Measurements from ENCODE around the gene NEUROD6.

The NEUROD6 gene

GRCh38 chr7:31333291-31333690 is 7.2 kb downstream of the NEUROD6 start:
- no peak for DNase-seq (ENCODE audit: low read depth, low spot score)

DNA sequence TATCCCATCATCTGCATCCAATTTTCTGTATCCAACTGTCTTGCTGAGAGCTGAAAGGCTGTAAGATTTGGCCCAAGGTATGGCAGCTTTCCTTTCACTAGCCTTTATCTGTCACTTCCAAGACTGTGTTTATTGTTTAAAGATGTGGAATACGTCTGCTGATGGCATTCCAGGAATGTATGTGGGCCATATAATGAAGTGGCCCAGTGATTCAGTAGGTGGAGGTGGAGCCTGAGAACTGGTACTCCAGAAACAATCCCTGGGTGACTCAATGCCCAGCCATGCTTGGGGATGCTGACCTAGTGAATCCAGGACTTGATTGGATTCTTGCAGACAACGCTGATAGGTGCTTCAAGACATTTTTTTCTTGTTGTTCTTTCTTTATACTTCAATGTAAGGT is 13.5 kb downstream of the NEUROD6 start:
- no peak for DNase-seq (ENCODE audit: low read depth, low spot score)

DNA sequence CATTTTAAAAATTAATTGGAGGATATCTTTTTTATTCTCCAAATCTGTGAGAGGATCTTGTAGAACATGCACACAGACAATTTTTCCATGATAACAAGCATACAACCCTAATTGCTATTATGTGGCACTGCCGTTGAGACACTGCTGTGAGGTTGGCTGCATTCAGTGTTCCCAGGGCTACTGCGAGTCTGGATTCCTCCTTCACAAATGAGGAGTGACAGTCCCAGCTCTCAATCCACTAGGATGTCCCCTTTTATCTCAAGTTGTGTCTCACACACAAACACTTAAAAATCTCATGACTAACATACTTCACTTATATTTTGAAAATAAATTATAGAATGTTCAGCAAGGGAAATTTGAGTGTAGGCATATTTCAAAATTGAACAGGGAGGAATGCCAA is 14.1 kb downstream of the NEUROD6 start:
- no peak for DNase-seq (ENCODE audit: low read depth, low spot score)

GRCh38 chr7:31323101-31323500 is 17.4 kb downstream of the NEUROD6 start:
- DNase-seq (ENCODE audit: low read depth, low spot score) = no peak

GRCh38 chr7:31320675-31321074 is 19.9 kb downstream of the NEUROD6 start:
- DNase-seq (ENCODE audit: low read depth, low spot score) = no peak

- no peak for DNase-seq (ENCODE audit: low read depth, low spot score)
Measured at GRCh38 chr7:31318313-31318712, 22.2 kb downstream of the NEUROD6 start.

DNA sequence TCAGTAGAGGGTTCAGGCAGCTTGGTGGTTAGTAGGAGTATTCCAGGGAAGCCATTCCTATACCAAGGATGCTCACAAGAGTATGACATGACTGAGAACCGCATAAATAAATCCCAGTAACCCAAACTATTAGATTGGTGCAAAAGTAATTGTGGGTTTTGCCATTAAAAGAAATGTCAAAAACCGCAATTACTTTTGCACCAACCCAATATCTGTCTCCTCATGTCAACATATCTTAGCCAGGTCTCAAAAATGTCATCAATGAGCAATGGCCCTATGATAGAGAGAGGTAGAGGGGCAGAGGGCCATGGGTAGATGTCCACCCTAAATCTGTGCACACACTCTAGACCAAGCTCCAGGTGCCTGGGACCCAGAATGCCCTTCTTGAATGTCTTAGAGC is 23.6 kb downstream of the NEUROD6 start:
- no peak for DNase-seq (ENCODE audit: low read depth, low spot score)

DNA sequence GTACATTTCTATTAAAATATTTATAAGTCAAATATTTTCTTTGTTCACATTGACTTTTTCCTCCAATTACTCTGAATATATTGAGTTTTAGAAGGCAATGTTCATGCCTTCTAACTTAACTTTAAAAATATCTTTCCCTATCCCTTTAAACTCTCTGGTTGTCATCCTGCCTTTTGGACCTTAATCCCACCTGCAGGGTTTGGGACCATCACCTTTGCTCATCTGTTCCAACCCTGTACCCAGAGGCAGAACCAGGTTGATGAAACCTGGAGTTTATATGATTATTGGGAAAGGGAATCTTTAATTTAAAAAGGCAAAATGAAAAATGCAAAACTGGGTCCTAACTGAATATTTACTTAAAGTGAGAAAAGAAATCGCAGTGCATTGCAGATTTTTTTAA is 24.8 kb downstream of the NEUROD6 start:
- DNase-seq (ENCODE audit: low read depth, low spot score) = no peak

DNA sequence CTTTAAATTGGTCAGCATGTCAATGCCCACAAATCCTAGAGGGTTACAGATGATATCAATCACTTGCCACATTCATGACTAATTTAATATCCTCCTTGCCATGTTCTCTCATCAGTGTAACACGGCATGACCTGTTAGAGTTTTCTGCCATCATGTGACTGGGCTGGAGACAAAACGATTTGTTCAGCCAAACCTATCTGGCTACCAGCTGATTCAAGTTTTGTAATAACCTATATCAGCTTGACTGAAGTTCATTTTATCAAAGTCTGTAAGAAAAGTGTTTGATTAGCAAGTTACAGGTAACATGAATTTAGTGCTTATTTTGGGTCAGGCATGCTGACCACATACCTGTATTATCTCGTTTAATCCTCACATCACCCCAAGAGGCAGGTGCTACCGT is 25.7 kb downstream of the NEUROD6 start:
- DNase-seq (ENCODE audit: low read depth, low spot score) = no peak

DNA sequence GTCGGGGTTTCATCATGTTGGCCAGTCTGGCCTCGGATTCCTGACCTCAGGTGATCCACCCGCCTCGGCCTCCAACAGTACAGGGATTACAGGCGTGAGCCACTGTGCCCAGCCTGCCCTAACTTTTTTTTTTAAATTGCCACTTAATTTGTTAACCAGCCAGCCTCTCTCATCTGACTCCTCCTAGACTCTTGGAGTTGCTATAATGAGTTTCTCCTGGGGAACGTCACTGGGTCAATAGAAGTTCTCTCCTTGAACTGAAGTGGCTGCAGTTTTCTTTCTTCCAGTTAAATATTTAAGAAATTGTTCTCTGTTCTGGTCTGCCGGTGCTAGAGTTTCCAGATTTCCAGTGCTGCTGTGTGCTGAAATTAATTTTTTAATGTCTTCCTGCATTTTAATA is 27.6 kb downstream of the NEUROD6 start:
- no peak for DNase-seq (ENCODE audit: low read depth, low spot score)

DNA sequence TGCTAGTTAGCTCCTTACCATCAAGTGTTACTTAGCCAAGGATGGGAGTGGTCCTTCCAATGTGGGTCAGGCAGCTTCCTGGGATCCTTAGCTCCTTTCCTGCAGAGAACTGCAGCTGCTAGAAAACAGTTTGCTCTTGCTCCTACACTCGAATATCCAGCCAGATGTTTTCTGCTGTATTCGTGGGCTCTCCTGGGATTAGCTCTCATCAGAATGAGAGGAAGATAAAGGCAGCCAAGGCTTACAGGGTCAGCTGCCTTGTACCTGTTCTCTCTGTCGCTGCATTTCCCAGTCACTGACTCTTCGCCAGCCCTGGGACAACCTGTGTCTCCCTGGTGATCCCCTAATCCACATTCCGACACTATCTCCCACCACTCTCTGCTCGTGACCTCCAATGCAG is 29.0 kb downstream of the NEUROD6 start:
- DNase-seq (ENCODE audit: low read depth, low spot score) = no peak

- no peak for DNase-seq (ENCODE audit: low read depth, low spot score)
Measured at GRCh38 chr7:31310321-31310935, 30.1 kb downstream of the NEUROD6 start.

DNA sequence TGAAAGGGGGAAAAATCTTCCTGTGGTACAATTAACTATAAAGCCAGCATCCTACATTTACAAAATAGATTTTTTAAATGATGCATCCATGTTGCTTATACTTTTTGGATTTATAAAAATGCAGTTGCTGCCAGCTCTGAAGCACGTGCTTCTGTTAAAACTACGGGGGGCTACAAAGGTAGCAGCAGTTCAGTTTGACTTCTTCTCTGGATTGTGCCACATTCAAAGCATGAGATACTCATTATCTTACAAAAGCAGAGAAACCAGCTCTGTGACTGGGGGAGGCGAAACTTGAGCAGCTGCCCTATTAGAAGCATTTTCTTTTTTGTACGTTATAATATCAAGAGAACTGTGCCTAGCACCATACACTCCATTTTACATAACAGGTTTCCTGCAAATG is 31.1 kb downstream of the NEUROD6 start:
- no peak for DNase-seq (ENCODE audit: low read depth, low spot score)

GRCh38 chr7:31308652-31309051 is 31.9 kb downstream of the NEUROD6 start:
- DNase-seq (ENCODE audit: low read depth, low spot score) = no peak

GRCh38 chr7:31307972-31308371 is 32.6 kb downstream of the NEUROD6 start:
- no peak for DNase-seq (ENCODE audit: low read depth, low spot score)

- DNase-seq (ENCODE audit: low read depth, low spot score) = no peak
Measured at GRCh38 chr7:31305260-31305659, 35.3 kb downstream of the NEUROD6 start.

DNA sequence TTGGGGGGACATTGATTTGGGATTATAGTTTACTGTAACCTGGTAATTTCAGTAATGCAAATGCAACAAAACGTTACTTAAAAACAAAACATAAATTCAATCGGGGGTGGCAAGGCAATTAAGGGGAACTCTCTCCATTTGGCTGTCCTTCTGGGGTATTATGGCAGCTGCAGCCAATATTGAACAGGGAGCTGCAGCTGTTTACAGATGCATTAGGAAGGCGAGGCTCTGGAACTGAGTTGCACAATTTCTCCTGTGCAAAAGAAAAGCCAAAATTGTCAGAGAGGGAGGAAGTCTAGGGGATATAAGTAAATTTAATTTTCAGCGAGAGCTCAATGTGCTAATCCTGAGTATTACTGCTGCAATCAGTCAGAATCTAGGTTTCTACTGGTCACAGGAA is 36.1 kb downstream of the NEUROD6 start:
- no peak for DNase-seq (ENCODE audit: low read depth, low spot score)

GRCh38 chr7:31302356-31302755 is 38.2 kb downstream of the NEUROD6 start:
- no peak for DNase-seq (ENCODE audit: low read depth, low spot score)

GRCh38 chr7:31299336-31299735 is 41.2 kb downstream of the NEUROD6 start:
- no peak for DNase-seq (ENCODE audit: low read depth, low spot score)

DNA sequence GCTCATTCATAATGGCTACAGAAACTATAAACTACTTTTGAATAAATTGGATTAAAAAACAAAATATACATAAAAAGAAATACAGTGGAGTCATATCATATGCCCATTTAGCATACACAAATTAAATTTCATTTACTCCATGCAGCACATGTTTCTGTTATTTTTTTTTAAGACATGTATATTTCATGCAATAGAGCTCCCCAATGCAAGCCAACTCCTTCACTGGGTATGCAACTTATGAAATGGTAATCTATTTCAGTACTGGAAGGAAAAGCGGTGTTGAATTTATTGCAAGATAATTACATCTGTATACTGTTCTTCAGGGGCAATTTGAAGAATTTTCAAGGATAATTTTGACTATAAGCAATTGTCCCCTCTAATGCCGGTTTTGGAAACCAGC is 49.9 kb downstream of the NEUROD6 start:
- DNase-seq (ENCODE audit: low read depth, low spot score) = no peak
